ENCODE results near the gene SQSTM1. TPM values are rescaled to one million over a fixed set of nuclear protein-coding genes. Genes with fewer than 3 reads are reported as not detected.

Gene SQSTM1
- total RNA-seq, 1 experiment from 2014 or later = 78.5 TPM

- TF ChIP-seq ATF6 (CRISPR knock-in tag; IDR thresholded peaks at IDR 0.05) = no peak
- no peak for TF ChIP-seq ZNF263 (CRISPR knock-in tag; IDR thresholded peaks at IDR 0.05; ENCODE audit: low read depth)
- no peak for TF ChIP-seq HMGA2 (CRISPR knock-in tag; IDR thresholded peaks at IDR 0.05)
- no peak for TF ChIP-seq ZNF232 (CRISPR knock-in tag; IDR thresholded peaks at IDR 0.05)
- TF ChIP-seq ELF4 (CRISPR knock-in tag; IDR thresholded peaks at IDR 0.05; ENCODE audit: low read depth) = no peak
- TF ChIP-seq ETV6 (CRISPR knock-in tag; IDR thresholded peaks at IDR 0.05) = no peak
- TF ChIP-seq GTF2I (CRISPR knock-in tag; conservative IDR thresholded peaks at IDR 0.05) = no peak
- TF ChIP-seq HMGXB4 (CRISPR knock-in tag; IDR thresholded peaks at IDR 0.05) = no peak
- TF ChIP-seq PREB (CRISPR knock-in tag; IDR thresholded peaks at IDR 0.05; ENCODE audit: borderline replicate concordance) = no peak
Measured at GRCh38 chr5:179874536-179875292, 54.0 kb downstream of the SQSTM1 start (continued).

- ATAC-seq (no peak), DNase-seq (ENCODE audit: low spot score) (no peak)
- no peak overlapping the region for H3K27ac Mint-ChIP-seq
- H3K9me3 Mint-ChIP-seq = no peaks in the 10 kb centered on the region
- no peak overlapping the region for H3K4me3 Mint-ChIP-seq
- ChIA-PET POLR2A (no interaction called here), CTCF (no interaction called here)
- no peaks in the 10 kb centered on the region for H3K4me1 Mint-ChIP-seq
- H3K36me3 Mint-ChIP-seq = peaks cover 30% of the 10 kb centered on the region
- H3K27me3 Mint-ChIP-seq (ENCODE audit: low read depth) = no peaks in the 10 kb centered on the region
- no peak for TF ChIP-seq E2F1 (CRISPR knock-in tag; IDR thresholded peaks at IDR 0.05)
- no peak for TF ChIP-seq ZNF281 (CRISPR knock-in tag; IDR thresholded peaks at IDR 0.05)
- TF ChIP-seq AR (CRISPR knock-in tag; IDR thresholded peaks at IDR 0.05) = no peak
- TF ChIP-seq USF1 (CRISPR knock-in tag; IDR thresholded peaks at IDR 0.05) = no peak
- TF ChIP-seq NR1H2 (CRISPR knock-in tag; IDR thresholded peaks at IDR 0.05) = no peak
- TF ChIP-seq AFF4 (CRISPR knock-in tag; IDR thresholded peaks at IDR 0.05; ENCODE audit: borderline replicate concordance) = no peak
- no peak for TF ChIP-seq RELA (CRISPR knock-in tag; IDR thresholded peaks at IDR 0.05; ENCODE audit: borderline replicate concordance)
- TF ChIP-seq KAT7 (CRISPR knock-in tag; IDR thresholded peaks at IDR 0.05; ENCODE audit: borderline replicate concordance) = no peak
Measured at GRCh38 chr5:179875741-179876609, 55.3 kb downstream of the SQSTM1 start.

All from WTC11 (cell line).